Colonic mucosa (tissue), 4 donors: ENCODE results near the gene THSD4. TPM values are rescaled to one million over a fixed set of nuclear protein-coding genes. Genes with fewer than 3 reads are reported as not detected.

Experiments used
- DNase-seq: peaks from one replicate; pipeline ENCODE4 v3.0.0-alpha.2; 2020
- H3K27ac ChIP-seq: fragments of 200-600 bp; one replicate; pipeline ENCODE4 v1.8.0; 2021
- H3K27me3 ChIP-seq: fragments of 200-600 bp; one replicate; pipeline ENCODE4 v1.8.0; 2021
- H3K36me3 ChIP-seq: fragments of 200-600 bp; one replicate; pipeline ENCODE4 v1.8.0; 2021
- H3K4me1 ChIP-seq: fragments of 200-600 bp; one replicate; pipeline ENCODE4 v1.8.0; 2021; ENCODE audit warnings: mild to moderate bottlenecking
- H3K4me3 ChIP-seq: fragments of 200-600 bp; one replicate; pipeline ENCODE4 v1.8.0; 2021
- H3K9ac ChIP-seq, 2 donors: one replicate each; pipeline ENCODE4 v1.7.0; 2013; ENCODE audit warnings: control low read depth in 2 of 2, low read depth in 2 of 2, low read length in 2 of 2
- H3K9me3 ChIP-seq: fragments of 200-600 bp; one replicate; pipeline ENCODE4 v1.8.0; 2021
- intact Hi-C: fragments of 100-400 bp; cut with DNase I; formaldehyde crosslinking; loops from one replicate; pipeline ENCODE4 v1.14.1; 2022
- total RNA-seq, 2 donors: library from RNA; stranded (reverse); fragmentation: NEBNext Ultra II Directional in 1 of 2; extraction: Animal tissue kit (Norgen Biotek cat#: 25700) in 1 of 2; gene quantifications; one replicate each; pipeline ENCODE4 v1.2.1, GENCODE V29; 2021
- TF ChIP-seq, protein P1 (sequence below): fragments of 200-600 bp; IDR thresholded peaks from one replicate; pipeline ENCODE4 v1.8.0; 2022; ENCODE audit warnings: antibody characterized with exemption, mild to moderate bottlenecking
- donor health status: healthy.
- donor health status: DM: no; HTN: no; CAD: no.
- donor health status: DM: no; HTN: no; CAD: no.

Gene THSD4
- total RNA-seq, 2 donors from 2014 or later: 18.8 to 23.5 TPM

DNA sequence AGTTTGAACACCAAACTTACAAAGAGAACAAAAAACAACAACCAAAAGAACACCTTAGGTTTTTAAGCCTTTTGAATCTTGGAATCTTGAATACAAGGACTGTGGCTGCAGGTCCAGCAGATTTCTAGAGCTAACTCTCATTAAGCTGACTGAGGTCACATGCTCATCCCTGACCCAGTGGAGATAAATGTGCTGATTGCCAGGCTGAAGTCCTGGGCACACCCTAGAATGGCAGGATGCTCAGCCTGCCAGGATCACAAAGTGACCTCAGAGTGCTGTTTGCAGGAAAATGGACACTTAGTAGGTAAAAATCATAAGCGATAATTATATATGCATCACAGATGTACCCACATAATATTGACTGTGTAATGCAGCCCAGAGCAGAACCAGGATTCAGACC, 449.7 kb downstream of the THSD4 start:
- H3K4me3 ChIP-seq: no peak overlapping the region
- intact Hi-C loops: no loop called here
- H3K27ac ChIP-seq: no peak overlapping the region
- H3K9me3 ChIP-seq: no peaks in the 10 kb centered on the region
- no peaks in the 10 kb centered on the region for H3K36me3 ChIP-seq
- H3K27me3 ChIP-seq: no peaks in the 10 kb centered on the region
- no peak for DNase-seq
- TF ChIP-seq, protein P1, sequence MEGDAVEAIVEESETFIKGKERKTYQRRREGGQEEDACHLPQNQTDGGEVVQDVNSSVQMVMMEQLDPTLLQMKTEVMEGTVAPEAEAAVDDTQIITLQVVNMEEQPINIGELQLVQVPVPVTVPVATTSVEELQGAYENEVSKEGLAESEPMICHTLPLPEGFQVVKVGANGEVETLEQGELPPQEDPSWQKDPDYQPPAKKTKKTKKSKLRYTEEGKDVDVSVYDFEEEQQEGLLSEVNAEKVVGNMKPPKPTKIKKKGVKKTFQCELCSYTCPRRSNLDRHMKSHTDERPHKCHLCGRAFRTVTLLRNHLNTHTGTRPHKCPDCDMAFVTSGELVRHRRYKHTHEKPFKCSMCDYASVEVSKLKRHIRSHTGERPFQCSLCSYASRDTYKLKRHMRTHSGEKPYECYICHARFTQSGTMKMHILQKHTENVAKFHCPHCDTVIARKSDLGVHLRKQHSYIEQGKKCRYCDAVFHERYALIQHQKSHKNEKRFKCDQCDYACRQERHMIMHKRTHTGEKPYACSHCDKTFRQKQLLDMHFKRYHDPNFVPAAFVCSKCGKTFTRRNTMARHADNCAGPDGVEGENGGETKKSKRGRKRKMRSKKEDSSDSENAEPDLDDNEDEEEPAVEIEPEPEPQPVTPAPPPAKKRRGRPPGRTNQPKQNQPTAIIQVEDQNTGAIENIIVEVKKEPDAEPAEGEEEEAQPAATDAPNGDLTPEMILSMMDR: no peak
- no peak overlapping the region for H3K9ac ChIP-seq
- no peaks in the 10 kb centered on the region for H3K4me1 ChIP-seq

DNA sequence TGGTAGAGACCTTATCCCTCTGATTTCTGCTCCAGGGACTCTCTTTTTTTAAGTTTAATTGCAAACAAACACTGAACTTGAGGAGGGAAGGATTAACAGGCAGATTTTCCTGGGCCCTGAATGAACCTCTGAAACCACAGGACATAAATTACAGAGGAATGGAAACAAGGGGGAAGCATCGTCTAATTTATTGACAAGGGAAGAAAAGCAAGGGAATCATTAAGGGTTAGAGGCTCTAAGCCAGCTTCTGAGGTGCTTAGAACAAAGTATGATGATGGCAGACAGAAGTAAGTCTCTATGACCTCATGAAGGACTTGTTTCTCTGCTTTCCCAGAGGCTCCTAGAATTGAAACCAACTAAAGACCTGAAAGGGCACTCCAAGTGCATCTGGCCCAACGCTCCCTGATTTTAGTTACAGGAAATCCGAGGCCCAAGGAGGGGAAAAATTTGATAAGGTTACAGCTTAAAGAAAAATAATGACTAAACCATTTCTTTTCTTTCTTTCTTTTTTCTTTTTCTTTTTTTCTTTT, 450.4 kb downstream of the THSD4 start:
- no peak overlapping the region for H3K9ac ChIP-seq
- TF ChIP-seq, protein P1: no peak
- no peak overlapping the region for H3K4me3 ChIP-seq
- no peak for DNase-seq
- intact Hi-C loops: no loop called here
- H3K9me3 ChIP-seq: no peaks in the 10 kb centered on the region
- no peaks in the 10 kb centered on the region for H3K4me1 ChIP-seq
- no peaks in the 10 kb centered on the region for H3K27me3 ChIP-seq
- H3K27ac ChIP-seq: no peak overlapping the region
- no peaks in the 10 kb centered on the region for H3K36me3 ChIP-seq

DNA sequence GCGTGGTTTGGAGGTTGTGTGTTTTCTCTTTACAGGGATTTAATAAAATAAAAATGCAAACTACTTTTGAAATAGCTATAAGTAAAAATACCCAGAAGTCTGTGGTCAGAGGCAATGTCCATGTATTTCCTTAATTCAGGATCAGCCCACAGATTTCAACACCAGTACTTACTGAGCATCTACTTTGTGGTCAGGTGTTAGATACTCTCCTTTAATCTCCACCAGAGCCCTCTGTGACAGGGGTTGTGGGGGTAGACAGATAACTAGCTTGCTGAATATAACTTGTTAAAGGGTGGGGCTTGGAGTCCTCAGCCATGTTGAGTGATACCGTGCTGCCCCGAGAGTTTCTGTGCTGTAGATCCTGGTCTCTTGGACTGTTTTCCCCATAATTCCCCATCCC, 451.0 kb downstream of the THSD4 start:
- H3K9ac ChIP-seq: no peak overlapping the region
- H3K36me3 ChIP-seq: no peaks in the 10 kb centered on the region
- H3K4me1 ChIP-seq: no peaks in the 10 kb centered on the region
- no peak for DNase-seq
- no peaks in the 10 kb centered on the region for H3K9me3 ChIP-seq
- no peaks in the 10 kb centered on the region for H3K27me3 ChIP-seq
- no peak overlapping the region for H3K27ac ChIP-seq
- intact Hi-C loops: no loop called here
- TF ChIP-seq, protein P1: no peak
- no peak overlapping the region for H3K4me3 ChIP-seq

DNA sequence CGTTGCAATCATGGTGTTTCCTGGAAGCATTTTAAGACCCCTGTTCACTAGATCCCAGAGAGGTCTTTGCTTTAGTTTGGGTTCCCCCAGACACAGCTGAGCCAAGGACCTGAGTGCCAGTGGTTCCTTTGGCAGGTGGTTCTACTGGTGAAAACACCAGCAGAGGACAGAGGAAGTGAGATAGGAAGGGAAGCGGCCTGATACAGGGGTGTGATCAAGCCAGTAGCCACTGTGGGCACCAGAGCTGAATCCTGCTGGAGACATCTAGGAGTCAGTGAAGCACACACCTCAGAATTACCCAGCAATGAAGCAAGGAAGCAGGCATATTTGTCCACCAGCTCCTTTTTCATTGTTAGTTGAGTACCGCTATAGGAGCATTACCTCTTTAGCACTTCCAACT, 451.9 kb downstream of the THSD4 start:
- Histone ChIP-seq H3K27me3 (no peaks in the 10 kb centered on the region), H3K9me3 (no peaks in the 10 kb centered on the region), H3K4me3 (no peak overlapping the region), H3K27ac (no peak overlapping the region), H3K4me1 (no peaks in the 10 kb centered on the region), H3K36me3 (no peaks in the 10 kb centered on the region), H3K9ac (no peak overlapping the region)
- TF ChIP-seq, protein P1: no peak
- intact Hi-C loops: no loop called here
- DNase-seq: no peak

DNA sequence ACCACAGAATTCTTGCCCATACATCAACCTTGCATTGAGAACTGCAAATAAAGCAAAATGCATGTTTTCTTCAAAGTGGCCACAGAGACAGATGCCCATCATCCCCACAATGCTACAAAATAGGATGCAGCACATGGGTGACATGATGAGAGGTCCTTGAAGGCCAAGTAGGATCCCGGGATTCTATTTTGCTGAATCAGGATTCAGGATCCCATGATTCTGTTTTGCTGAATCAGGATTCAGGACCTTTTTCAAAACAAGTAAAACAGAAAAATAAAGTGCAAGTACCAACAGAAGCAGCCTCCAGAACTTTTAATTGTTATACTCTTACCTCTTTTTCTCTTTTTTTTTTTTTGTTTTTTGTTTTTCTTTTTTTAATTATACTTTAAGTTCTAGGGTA, 453.0 kb downstream of the THSD4 start:
- DNase-seq: no peak
- TF ChIP-seq, protein P1: no peak
- H3K27ac ChIP-seq: no peak overlapping the region
- intact Hi-C loops: no loop called here
- no peaks in the 10 kb centered on the region for H3K36me3 ChIP-seq
- no peaks in the 10 kb centered on the region for H3K4me1 ChIP-seq
- H3K9me3 ChIP-seq: no peaks in the 10 kb centered on the region
- H3K9ac ChIP-seq: no peak overlapping the region
- no peaks in the 10 kb centered on the region for H3K27me3 ChIP-seq
- no peak overlapping the region for H3K4me3 ChIP-seq

DNA sequence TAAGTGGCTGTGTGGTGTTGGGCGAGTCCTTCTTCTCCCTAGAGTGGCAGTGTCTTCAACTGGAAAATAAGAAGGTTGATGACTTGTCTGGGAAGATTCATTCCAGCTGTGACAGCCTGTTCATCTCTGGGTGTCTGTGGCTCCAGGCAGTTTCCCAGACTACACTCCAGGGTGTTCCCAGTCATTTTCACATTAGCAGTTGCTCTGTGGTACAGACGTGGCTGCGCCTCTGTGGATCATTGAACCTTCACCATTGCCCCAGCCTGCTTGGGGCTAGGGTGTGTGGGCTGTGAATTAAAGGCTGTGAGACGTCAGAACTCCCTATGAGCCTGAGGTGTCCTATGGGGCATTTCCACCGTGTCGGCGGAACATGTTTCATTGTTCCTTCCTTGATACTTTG, 455.5 kb downstream of the THSD4 start:
- no peaks in the 10 kb centered on the region for H3K9me3 ChIP-seq
- TF ChIP-seq, protein P1: no peak
- intact Hi-C loops: loop anchor here (10.0 kb wide), 1 partner anchor 84 kb away; no protein-coding TSS in a partner anchor
- no peak for DNase-seq
- H3K27ac ChIP-seq: no peak overlapping the region
- H3K4me1 ChIP-seq: no peaks in the 10 kb centered on the region
- H3K4me3 ChIP-seq: no peak overlapping the region
- no peaks in the 10 kb centered on the region for H3K36me3 ChIP-seq
- H3K27me3 ChIP-seq: no peaks in the 10 kb centered on the region
- H3K9ac ChIP-seq: no peak overlapping the region
